GM19328 (cell line): ENCODE measurements around the gene SLC19A1.
A peak's percentile ranks its signal among the peaks of the same experiment; 100 is the strongest.

Source experiments
- ATAC-seq: cut with Tn5 transposase; IDR thresholded peaks from one replicate; pipeline ENCODE4 v1.9.1; 2021; ENCODE audit warnings: mild to moderate bottlenecking, moderate library complexity; ENCODE audit not compliant: unreplicated experiment

The SLC19A1 gene

GRCh38 chr21:45542242-45542666 lies at the start of gene SLC19A1:
TSS of gene SLC19A1 (minus strand) at chr21:45542440. CDS start at chr21:45537959, 4,481 bp downstream.
- ATAC-seq, result peak; percentile 61

GRCh38 chr21:45591619-45592207 lies 49.5 kb upstream of the SLC19A1 start:
- ATAC-seq, result no peak

GRCh38 chr21:45590726-45591618 lies 48.7 kb upstream of the SLC19A1 start:
- ATAC-seq, result no peak

GRCh38 chr21:45590246-45590725 lies 48.0 kb upstream of the SLC19A1 start:
- ATAC-seq, result no peak

- no peak for ATAC-seq
These were observed 47.5 kb upstream of the SLC19A1 start for GRCh38 chr21:45589686-45590245.

- no peak for ATAC-seq
These were observed 46.7 kb upstream of the SLC19A1 start for GRCh38 chr21:45588871-45589491.

GRCh38 chr21:45588086-45588825 lies 46.0 kb upstream of the SLC19A1 start:
- ATAC-seq, result no peak

- ATAC-seq, result no peak
These were observed 44.1 kb upstream of the SLC19A1 start for GRCh38 chr21:45586289-45586858.

GRCh38 chr21:45584786-45585185 lies 42.5 kb upstream of the SLC19A1 start:
- no peak for ATAC-seq

GRCh38 chr21:45583831-45584509 lies 41.7 kb upstream of the SLC19A1 start:
- no peak for ATAC-seq

- no peak for ATAC-seq
These were observed 39.9 kb upstream of the SLC19A1 start for GRCh38 chr21:45582128-45582527.

GRCh38 chr21:45581322-45581712 lies 39.1 kb upstream of the SLC19A1 start:
- ATAC-seq, result no peak

GRCh38 chr21:45580576-45581321 lies 38.5 kb upstream of the SLC19A1 start:
- no peak for ATAC-seq

GRCh38 chr21:45580181-45580575 lies 37.9 kb upstream of the SLC19A1 start:
- ATAC-seq, result no peak

GRCh38 chr21:45579383-45580180 lies 37.3 kb upstream of the SLC19A1 start:
- no peak for ATAC-seq

GRCh38 chr21:45578811-45579381 lies 36.7 kb upstream of the SLC19A1 start:
- no peak for ATAC-seq

- no peak for ATAC-seq
These were observed 36.0 kb upstream of the SLC19A1 start for GRCh38 chr21:45578176-45578801.
